Adrenal gland (tissue), 5 donors: Measurements from ENCODE around the gene TP73.

Source experiments
- CTCF ChIP-seq, 6 experiments: fragments of 450-650 bp in 4 of 6; fragments of 200-600 bp in 2 of 6; sonication (generic) in 1 of 6; IDR thresholded peaks; 1 replicate in 5 of 6; 2 replicates in 1 of 6; pipeline versions ENCODE4 v1.5.1 to v1.8.0; 2016 to 2021; ENCODE audit warnings: antibody characterized with exemption in 6 of 6, mild to moderate bottlenecking in 2 of 6, moderate library complexity in 1 of 6
- POLR2A ChIP-seq, 2 donors: fragments of 450-650 bp; IDR thresholded peaks; one replicate each; pipeline ENCODE4 v1.6.1; 2017; ENCODE audit warnings: antibody characterized with exemption in 2 of 2, mild to moderate bottlenecking in 2 of 2, moderate library complexity in 1 of 2
- donor health status: DM: no; HTN: no; CAD: no.

GRCh38 chr1:3775490-3776230 is 123.3 kb downstream of the TP73 start:
- TF ChIP-seq CTCF (IDR thresholded peaks at IDR 0.05) (peak in 2 of 6 experiments; percentile 10 to 24), POLR2A (IDR thresholded peaks at IDR 0.05) (no peak)
